Activated CD4-positive, alpha-beta T cell treated with anti-CD3 and anti-CD28 coated beads, Interleukin-2, amount 50 U/mL, for 1 hour (primary cell): Measurements from ENCODE around the gene OGFOD1.

ENCODE experiments used
- DNase-seq: peaks from one replicate; pipeline ENCODE4 v3.0.0-alpha.2; 2020

Gene OGFOD1

GRCh38 chr16:56450986-56451752 lies at the start of gene OGFOD1, which contains the start of gene NUDT21:
Gene OGFOD1 (plus strand): TSS chr16:56451554. CDS start chr16:56451613, 59 bp downstream.
Gene NUDT21 (minus strand): TSS chr16:56451332. CDS start chr16:56451202, 130 bp downstream.
- DNase-seq, result peak; percentile 86

GRCh38 chr16:56405977-56406672 lies 45.2 kb upstream of the OGFOD1 start:
- no peak for DNase-seq

- DNase-seq, result no peak
These were observed 42.8 kb upstream of the OGFOD1 start for GRCh38 chr16:56408379-56409098.

- no peak for DNase-seq
These were observed 42.2 kb upstream of the OGFOD1 start for GRCh38 chr16:56409195-56409594.

- DNase-seq, result no peak
These were observed 40.2 kb upstream of the OGFOD1 start for GRCh38 chr16:56411123-56411522.

GRCh38 chr16:56411624-56412023 lies 39.7 kb upstream of the OGFOD1 start:
- no peak for DNase-seq

- DNase-seq, result no peak
These were observed 38.0 kb upstream of the OGFOD1 start for GRCh38 chr16:56413381-56413780.

- no peak for DNase-seq
These were observed 37.0 kb upstream of the OGFOD1 start for GRCh38 chr16:56414366-56414765.

GRCh38 chr16:56415875-56416274 lies 35.5 kb upstream of the OGFOD1 start:
- no peak for DNase-seq

GRCh38 chr16:56417138-56417537 lies 34.2 kb upstream of the OGFOD1 start:
- DNase-seq, result no peak

- no peak for DNase-seq
These were observed 31.4 kb upstream of the OGFOD1 start for GRCh38 chr16:56419740-56420548.

GRCh38 chr16:56420613-56421012 lies 30.7 kb upstream of the OGFOD1 start:
- DNase-seq, result no peak

GRCh38 chr16:56421313-56421712 lies 30.0 kb upstream of the OGFOD1 start:
- no peak for DNase-seq

GRCh38 chr16:56421976-56422669 lies 29.2 kb upstream of the OGFOD1 start:
- no peak for DNase-seq

- DNase-seq, result no peak
These were observed 28.4 kb upstream of the OGFOD1 start for GRCh38 chr16:56422896-56423441.

- no peak for DNase-seq
These were observed 27.6 kb upstream of the OGFOD1 start for GRCh38 chr16:56423584-56424403.

GRCh38 chr16:56424404-56424764 lies 27.0 kb upstream of the OGFOD1 start:
- no peak for DNase-seq

- DNase-seq, result peak; percentile 21
These were observed 26.4 kb upstream of the OGFOD1 start for GRCh38 chr16:56424791-56425438.

- DNase-seq, result peak; percentile 58
These were observed 25.9 kb upstream of the OGFOD1 start, which contains the start of gene AMFR for GRCh38 chr16:56425439-56425832. Gene AMFR (minus strand): TSS chr16:56425545. CDS start chr16:56425327, 218 bp downstream.

- no peak for DNase-seq
These were observed 24.8 kb upstream of the OGFOD1 start for GRCh38 chr16:56426585-56426984.
